NCI-H2081 treated with DMSO at 0.1 percent for 48 hours (cell line): ENCODE data around the gene NSD2.

Source experiments
- DNase-seq: peaks from one replicate; lab custom pipeline; 2025; lab: John Stamatoyannopoulos, UW

Gene NSD2

DNA sequence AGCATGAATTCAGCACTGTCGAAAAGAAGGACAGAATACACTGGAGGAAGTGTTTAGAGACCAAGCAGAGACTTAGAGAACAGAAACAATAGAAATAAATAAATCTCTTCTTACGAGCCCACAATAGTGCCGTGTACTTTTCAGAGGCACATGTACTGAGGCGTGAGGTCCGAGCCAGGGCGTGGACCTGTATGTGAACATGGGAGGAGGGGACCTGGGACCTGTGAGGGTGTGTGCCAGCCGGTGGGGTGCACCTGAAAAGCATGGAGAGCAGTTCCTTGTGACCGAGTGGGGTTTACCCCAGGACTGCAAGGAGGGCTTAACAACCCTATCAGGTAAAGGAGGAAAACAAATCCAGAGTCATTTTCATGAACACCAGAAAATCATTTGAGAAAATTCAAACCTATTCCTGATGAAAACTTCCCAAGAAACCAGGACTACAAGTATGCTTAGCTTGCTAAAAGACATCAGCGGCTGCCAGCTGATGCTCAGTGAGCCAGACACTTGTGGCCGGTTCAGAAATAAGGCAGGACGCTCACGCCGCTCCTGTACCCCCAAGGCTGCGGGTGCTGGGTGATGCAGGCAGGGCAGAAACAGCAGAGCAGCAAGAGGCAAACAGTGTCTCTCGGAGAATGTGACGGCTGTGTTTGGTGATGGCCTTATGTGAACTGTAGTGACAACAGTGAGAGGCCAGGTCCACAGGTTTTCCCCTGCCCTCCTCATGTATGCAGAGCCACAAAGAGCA, 100.4 kb downstream of the NSD2 start:
- DNase-seq = no peak

DNA sequence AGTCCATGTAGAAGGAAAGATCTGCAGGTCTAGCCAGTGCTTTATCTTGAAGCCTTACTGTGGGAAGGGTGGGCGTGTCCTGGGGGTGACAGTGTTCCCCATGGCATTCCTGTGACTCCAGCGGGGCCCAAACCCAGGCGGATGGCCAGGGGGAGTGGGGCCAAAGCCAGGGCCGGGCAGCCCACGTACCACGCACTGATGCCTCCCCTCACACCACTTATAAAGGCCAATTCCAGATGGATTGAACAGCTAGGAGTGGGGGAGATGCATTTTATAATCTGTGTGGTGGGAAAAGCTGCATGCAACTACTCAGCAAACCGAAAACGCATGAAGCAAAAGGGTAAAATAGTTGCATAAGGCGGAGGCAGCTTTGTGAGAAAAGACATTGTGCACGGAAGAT, 101.2 kb downstream of the NSD2 start:
- DNase-seq = no peak

DNA sequence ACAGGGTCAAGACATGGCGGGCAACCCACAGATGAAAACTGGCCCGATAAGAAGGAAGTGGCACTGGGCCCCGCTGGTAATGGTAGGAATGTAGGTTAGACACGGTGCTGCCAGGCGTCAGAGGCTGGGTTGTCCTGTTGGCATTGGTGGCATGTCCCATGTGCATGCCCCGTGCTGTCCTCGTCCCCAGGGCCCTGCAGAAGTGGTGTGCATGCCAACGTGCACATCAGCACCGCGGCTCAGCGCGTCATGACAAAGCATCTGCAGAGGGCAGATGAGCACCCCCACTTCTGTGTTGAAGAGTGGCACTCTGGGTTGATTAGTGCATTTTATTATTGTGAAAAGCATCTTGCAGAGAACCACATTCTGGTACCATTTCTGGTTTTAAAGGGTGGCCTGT, 102.0 kb downstream of the NSD2 start:
- DNase-seq = no peak

DNA sequence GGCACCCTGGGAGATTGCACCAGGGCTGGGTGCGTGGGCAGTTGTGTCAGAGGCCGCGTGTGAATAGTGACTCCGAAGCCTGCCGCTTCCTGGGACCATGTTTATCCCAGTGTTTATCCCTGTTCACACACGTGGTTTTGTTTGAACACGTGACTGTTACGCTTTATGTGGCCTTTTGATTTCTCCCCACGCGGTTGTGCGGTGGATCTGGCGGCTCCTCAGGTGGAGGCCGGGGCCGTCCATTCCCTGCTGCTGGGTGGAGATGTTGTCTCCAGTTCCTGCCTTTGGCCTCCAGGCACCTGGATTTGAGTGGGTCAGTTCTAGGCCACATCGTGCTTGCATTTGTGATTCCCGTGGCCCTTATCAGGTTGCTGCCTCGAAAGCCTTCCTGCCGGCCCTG, 102.5 kb downstream of the NSD2 start:
- no peak for DNase-seq

DNA sequence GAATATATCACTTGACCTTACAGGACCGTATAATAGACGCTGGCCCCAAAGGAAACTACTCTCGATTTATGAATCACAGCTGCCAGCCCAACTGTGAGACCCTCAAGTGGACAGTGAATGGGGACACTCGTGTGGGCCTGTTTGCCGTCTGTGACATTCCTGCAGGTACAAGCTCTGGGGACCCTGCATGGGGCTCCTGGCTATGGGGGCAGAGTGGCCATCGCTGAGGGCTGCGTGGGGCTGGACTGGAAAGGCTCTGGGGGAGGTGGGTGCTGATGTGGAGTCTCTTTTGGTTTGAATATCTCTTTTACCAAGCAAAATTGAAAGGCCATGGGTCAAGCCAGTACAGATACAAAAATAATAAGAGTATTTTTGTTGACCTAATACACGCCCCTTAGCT, 103.6 kb downstream of the NSD2 start:
- DNase-seq = no peak

DNA sequence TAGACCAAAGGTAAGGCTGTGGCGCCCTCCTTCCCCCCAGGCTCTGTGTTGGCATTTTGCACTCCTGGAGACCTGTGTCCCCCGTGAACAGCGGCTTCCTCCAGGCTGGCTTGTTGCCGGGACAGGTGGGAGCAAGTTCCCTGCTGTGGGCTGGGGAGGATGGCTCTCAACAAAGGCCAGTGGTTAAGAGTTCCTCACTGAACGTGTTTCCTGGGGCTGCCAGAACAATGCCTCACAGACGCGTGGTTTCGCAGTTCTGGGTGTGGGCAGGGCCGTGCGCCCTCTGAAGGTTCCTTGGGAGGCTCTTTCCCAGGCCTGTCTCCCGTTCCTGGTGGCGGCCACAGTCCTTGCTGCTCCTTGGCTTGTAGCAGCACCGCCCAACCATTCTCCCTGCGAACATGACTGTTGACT, 104.2 kb downstream of the NSD2 start:
- DNase-seq = no peak

DNA sequence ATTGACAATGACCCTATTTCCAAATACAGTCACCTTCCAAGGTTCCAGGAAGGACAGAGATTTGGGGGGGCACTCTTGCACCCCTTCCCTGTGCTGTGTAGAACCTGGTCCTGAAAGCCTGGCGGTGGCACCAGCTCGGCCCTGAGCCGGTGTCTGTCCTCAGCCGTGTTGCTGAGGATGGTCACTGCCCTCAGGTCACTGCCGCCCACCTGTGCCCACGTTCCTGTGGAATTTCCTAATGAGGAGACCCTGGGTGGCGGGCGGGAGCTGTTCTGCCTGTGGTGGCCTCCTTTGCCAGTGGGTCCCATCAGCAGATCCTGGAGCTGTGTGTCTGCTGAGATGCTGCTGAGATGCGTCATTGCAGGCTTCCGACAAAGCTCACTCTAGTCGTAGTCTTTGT, 104.7 kb downstream of the NSD2 start:
- no peak for DNase-seq

DNA sequence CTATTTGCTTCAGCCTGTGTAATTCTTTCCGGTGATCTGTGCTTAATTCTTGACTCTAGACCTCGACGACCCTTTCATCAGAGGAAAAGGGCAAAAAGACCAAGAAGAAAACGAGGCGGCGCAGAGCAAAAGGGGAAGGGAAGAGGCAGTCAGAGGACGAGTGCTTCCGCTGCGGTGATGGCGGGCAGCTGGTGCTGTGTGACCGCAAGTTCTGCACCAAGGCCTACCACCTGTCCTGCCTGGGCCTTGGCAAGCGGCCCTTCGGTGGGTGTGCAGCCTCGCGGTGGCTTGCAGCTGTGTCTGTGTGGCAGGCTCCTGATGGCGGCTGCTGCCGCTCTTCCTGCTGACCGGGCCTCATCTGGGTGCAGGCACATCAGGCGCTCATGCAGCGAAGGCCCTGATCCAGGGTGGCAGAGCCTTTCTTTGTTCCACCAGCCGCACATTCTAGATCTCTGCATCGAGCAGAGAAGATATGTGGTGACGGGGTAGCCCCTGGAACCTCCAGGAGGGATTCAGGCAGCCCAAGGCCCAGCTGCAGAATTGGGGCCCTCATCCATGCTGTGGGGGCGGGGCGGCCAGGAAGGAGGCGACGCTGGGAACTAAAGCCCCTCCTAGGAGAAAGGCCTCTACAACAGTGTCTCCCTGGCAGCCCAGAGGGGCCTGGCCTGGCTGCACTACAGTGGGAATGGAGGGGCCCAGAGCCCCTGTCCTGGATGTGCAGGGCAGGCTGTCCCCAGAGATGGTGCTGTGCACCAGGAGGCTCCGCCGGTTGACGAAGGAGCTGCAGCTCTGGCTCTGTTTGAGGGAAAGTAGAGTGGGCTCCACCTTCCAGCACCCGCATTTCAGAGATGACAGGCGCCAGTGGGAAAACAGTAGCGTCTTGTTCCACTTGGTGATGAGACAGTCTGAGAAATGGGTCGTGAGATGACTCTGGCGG, 105.5 kb downstream of the NSD2 start:
- DNase-seq = no peak

DNA sequence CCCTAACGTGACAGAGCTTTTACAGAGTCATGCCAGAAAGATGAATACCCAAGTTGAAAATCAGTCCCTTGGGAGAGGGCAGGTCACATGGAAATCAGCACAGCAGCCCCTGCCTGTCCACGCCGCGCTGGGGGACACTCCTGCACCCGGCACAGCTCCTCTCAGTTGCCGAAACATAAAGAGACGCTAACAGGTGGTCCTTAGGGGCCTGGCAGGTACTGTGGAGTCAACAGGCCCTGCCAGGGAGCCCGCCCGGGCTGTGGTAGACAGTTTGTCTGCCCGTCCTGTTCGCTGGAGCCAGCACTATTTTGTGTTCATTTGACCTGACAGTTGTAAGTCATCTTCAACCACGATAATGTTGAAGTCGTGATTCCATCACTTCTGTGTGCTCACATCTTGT, 107.0 kb downstream of the NSD2 start:
- no peak for DNase-seq

DNA sequence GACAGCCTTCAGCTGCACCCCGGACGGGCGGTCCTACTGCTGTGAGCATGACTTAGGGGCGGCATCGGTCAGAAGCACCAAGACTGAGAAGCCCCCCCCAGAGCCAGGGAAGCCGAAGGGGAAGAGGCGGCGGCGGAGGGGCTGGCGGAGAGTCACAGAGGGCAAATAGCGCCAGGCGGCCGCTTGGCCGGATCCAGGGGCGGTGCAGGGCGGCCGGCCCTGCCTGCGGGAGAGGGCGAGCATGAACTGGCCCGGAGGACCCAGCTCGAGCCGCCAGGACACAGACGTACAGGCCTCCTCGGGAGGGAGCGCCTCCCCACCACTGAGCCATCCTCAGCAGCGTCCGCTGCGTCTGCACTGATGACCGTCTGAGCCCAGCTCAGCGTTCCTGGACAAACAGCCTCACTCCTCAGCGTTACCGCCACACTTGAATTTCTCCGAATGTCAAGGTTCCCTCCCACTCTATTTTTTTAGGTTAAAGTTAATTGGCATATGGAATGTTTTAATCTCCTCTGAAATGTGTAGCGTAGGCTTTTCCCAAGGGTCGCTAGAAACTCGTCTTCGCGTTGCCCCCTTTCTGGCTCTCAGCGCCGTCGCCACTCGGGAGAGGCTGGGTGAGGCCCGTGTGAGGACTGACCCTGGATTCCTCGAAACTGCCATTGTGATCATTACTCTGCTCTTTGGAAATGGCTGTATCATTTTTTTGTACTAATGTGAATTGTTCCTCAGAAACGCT, 107.7 kb downstream of the NSD2 start:
- DNase-seq = no peak

DNA sequence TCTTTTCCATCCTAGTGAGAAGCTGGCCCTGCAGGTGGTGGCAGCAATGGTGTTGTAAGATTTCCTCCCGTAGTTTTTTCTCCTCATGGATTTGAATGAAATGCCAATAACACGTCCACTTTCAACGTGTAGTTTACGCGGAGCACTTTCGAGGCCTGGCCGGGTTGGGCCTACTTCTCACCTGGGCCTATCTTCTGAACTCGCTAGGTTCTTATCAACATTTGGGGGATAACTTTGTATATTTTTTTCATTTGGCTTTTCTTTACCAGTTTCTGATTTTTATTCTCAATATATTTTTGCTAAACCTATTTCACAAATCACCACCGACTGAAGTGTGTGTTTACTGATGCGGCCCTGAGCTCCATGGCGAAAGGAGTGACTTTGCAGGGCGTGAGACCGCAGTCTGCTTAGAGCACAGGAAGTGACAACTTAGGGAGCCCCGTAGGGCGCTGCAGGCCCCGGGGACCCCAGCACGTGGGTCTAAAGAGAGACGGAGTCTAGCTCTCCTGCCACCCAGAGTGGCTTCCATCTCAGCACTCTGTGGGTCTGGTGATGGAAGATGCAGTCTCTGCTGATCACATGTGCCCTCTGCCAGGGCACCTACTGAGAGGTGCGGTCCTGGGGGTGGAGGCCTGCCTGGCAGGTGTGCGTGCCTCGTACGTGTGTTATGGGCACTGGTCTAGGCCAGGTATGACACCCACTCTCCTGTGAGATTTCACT, 108.4 kb downstream of the NSD2 start:
- no peak for DNase-seq

DNA sequence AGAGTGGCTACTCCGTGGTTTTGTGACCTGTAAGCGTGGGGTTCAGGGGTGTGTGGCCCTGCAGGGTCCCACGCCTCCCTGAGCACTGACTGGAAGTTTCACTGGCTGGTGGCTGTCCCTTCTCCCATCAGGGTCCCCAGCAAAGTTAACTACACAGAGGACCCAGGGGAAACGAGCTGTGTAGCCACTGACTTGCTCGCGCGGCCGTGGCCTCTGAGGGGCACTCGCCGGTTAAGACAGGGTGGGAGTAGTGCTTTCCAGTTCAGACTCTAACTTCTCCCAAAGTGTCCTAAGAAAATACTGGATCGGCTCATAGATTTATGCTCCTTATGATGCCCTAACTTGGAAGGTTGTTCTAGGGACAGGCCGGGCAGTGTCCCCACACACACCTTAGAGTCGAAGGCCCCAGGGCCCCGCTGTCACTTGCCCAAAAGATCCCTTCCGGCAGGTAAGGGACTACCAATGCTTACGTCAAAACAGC, 109.4 kb downstream of the NSD2 start:
- DNase-seq = no peak

DNA sequence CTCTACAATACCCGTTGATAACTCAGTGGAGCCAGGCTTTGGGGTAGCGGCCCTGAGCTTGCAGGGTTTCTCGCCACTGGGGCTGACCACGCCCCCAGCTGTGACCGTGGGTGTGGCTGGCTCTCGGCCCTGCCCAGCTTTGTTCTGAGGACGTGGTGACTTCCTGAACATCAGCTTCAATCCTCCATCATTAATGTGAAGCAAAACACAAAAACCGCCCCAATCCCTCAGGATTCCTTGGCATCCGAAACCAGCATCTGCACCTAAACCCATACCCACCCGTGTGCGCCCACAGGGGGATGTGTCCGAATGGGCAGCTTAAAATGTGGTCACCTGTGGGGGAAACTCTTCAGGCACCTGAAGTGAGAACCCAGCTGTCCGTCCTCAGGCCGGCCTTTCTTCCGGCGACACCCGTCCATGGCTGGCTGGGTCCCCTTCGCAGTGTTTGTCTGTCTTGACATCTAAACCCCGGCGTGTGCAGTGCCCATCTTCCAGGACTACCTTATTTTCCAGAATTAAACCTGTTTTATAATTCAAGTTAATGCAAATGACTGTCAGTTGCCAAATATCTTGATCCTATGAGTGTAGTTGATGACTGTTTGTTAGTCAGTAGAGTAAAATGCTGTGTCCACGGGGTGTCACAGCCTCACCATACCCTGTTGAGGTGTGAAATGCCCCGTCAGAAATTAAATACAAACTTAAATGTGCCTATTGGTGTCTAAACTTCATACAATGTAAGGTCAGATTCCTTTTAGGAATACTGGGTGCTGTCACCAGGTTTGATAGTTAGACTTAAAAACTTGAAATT, 110.3 kb downstream of the NSD2 start:
- no peak for DNase-seq

DNA sequence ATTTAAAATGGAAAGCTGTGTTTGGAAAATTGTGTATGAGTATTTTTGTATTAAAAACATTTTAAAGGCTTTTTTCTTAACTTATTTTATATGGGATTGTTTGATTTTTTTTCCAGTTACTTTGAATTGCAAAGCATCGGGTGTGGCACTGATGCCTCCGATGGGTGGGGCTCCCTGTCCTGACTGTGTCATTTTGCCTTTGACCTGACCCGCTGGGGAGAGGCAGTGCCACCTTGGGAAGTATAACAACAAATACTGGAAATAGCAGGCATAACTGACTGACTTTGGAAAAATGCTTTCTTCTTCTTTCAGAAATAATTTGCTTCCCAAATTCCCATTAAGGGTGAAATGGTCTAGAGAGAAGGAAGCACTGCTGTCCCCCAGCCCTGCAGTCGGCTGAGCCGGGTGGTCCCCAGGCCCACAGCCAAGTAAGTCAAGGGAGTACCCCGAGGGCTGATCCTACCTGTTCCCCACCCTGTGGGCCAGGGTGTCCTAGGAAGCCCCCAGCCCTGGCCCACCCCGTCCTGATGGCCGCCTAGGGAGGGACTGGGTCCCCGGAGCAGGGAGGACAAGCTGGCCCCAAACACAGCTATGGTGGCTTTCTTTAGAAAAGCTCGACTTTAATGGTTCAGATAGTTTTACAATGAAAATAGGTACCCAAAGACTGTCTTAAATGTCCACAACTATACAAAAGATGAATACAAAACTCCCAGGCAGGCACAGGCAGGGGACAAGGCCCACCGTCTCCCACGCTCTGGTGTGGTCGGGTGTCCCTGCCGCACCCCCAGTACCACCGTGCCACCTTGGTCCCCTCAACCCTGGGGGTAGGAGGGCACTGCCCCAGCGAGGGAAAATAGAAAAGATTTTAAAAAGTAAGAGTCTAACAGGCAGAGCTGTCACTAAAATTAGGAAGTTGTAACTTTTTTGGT, 111.2 kb downstream of the NSD2 start:
- no peak for DNase-seq

DNA sequence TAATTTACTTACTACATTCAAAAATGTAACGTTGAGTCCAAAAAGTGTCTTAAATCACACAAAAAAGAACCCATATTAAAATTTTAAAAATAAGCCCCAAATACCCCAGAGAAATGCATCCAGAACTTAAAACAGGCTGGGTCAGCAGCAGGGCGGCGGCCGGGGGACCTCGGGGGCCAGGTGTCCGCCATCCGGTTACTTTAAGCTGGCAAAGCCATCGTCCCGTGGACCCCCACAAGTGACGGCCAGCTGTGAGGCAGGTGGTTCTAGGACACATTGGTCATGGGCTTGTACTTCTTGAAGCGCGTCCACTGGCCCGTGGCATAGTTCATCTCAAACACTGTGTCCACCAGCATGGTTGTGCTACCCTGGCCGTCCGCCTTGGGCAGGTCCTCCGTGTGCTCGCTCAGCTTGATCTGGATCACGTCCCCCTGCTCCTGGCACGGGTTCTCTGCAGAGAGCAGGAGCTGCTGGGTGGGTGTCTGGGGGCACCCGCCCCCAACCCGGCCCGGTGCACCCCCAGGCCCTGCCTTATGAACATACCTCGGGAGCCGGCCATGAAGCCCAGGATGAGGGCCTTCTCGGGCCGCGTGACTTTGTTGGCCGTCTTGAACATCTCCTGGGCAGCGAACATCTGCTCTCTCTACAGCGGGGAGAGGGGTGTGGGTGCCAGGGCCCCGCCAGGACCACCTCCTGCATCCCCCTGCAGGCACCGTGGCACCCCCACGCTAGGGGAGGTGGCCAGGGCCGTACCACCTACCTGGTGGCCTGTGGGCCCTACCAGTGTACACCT, 112.1 kb downstream of the NSD2 start:
- DNase-seq = no peak

DNA sequence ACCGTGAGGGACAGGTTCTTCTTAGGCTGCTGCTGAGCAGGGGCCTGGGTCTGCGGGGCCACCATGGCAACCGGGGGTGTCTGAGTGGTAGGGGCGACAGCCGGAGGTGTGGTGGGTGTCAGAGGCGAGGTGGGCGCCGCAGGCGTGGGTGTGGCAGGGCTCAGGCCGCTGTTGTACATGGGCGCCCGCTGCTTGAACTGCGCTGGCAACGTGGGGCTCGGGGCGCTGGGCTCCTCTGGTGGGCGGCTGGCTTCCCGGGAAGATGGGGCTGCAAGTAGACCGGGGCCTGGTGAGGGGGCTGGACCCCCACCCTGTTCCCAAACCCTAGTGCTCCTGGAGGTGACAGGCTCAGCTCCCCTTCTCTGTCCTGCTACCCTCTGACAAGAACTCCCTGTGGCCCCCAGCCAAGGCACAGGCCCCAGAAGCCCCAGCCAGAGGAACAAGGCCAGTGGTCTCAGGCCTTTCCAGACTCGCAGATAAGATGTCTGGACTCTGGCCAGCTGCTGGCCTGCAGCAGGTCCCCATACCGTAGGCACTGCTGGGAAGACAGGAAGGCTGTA, 112.7 kb downstream of the NSD2 start:
- DNase-seq = no peak

DNA sequence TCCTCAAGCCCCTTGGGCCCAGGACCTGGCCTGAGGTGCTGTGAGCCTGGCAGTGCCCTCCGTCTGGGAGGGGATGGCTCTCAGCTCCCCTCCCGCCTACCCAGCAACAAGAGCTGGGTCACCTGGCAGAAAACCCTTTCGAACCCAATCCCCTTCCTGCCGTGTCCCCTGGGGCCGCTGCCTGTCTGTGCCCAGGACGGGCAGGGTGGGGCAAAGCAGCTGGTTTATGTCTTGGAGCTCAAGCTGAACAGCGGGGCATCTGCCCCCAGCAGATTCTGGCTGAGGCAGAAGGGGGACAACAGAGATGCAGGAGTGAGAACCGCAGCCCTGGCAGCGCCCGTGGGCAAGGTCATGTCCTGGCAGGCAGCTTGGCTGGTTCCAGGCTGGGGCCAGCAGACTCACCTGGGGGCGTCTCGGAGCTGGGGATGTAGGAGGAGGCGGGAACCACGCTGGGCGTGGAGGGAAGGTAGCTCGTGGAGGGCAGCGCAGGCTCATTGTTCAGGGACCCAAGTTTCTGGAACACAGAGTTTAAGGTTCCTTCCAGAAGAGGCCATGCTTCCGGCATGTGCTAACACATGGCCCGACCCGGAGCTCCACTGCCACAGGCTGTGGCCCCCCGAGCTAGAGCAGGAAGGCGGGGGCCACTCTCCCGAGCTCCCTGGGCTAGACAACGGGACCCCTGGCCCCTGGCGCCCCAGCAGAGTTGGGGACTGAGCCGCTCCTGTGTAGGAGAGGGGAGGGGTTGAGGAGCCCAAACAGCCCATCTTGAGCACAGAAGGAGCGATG, 113.4 kb downstream of the NSD2 start:
- DNase-seq = no peak

DNA sequence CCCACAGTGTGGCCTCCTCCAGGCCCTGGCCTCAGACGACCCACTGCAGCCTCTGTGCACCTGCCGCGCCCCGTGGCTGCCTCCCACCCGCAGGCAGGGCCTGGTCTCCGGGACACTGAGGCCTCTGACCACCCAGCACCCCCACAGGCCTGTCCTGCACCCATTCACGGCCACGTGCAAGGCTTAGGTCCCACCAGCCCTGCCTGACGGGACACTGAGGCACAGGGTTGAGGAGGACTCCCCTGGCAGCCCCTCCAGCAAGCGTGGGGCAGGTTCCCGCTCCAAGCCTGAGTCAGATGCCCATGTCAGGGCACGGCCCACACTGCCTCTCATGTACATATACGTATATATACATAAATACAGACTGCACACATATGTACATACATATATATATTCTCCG, 114.1 kb downstream of the NSD2 start:
- DNase-seq = no peak
